IPS-18a (cell line): Measurements from ENCODE around the gene PIGM.

ENCODE experiments used
- H3K27ac ChIP-seq: one replicate; pipeline ENCODE4 v1.5.1; 2013; ENCODE audit warnings: low read length
- H3K27me3 ChIP-seq: one replicate; pipeline ENCODE4 v1.6.1; 2013; ENCODE audit warnings: mild to moderate bottlenecking, low read length; ENCODE audit not compliant: control insufficient read depth, insufficient read depth
- H3K36me3 ChIP-seq: one replicate; pipeline ENCODE4 v1.6.1; 2013; ENCODE audit warnings: low read depth, low read length; ENCODE audit not compliant: control insufficient read depth
- H3K4me1 ChIP-seq: one replicate; pipeline ENCODE4 v1.6.1; 2013; ENCODE audit warnings: low read depth, low read length; ENCODE audit not compliant: control insufficient read depth
- H3K4me3 ChIP-seq: one replicate; pipeline ENCODE4 v1.5.1; 2013; ENCODE audit warnings: low read length
- H3K9ac ChIP-seq: one replicate; pipeline ENCODE4 v1.6.1; 2013; ENCODE audit warnings: mild to moderate bottlenecking, low read length, moderate library complexity
- H3K9me3 ChIP-seq: one replicate; pipeline ENCODE4 v1.6.1; 2013; ENCODE audit warnings: low read depth, low read length; ENCODE audit not compliant: control insufficient read depth

PIGM gene

GRCh38 chr1:159982280-159982679 is 49.5 kb downstream of the PIGM start:
- H3K9me3 ChIP-seq, result no peaks in the 10 kb centered on the region
- H3K4me3 ChIP-seq, result no peak overlapping the region
- H3K27ac ChIP-seq, result no peak overlapping the region
- H3K9ac ChIP-seq, result no peak overlapping the region
- no peaks in the 10 kb centered on the region for H3K4me1 ChIP-seq
- no peaks in the 10 kb centered on the region for H3K27me3 ChIP-seq
- no peaks in the 10 kb centered on the region for H3K36me3 ChIP-seq

GRCh38 chr1:159981351-159982055 is 50.3 kb downstream of the PIGM start:
- Histone ChIP-seq H3K36me3 (no peaks in the 10 kb centered on the region), H3K4me3 (no peak overlapping the region), H3K9ac (no peak overlapping the region), H3K27ac (no peak overlapping the region), H3K9me3 (no peaks in the 10 kb centered on the region), H3K4me1 (no peaks in the 10 kb centered on the region), H3K27me3 (no peaks in the 10 kb centered on the region)

- H3K36me3 ChIP-seq, result no peaks in the 10 kb centered on the region
- H3K27ac ChIP-seq, result no peak overlapping the region
- no peak overlapping the region for H3K4me3 ChIP-seq
- H3K9ac ChIP-seq, result no peak overlapping the region
- H3K9me3 ChIP-seq, result no peaks in the 10 kb centered on the region
- no peaks in the 10 kb centered on the region for H3K27me3 ChIP-seq
- H3K4me1 ChIP-seq, result no peaks in the 10 kb centered on the region
Observed at GRCh38 chr1:159980786-159981185, 51.0 kb downstream of the PIGM start.

DNA sequence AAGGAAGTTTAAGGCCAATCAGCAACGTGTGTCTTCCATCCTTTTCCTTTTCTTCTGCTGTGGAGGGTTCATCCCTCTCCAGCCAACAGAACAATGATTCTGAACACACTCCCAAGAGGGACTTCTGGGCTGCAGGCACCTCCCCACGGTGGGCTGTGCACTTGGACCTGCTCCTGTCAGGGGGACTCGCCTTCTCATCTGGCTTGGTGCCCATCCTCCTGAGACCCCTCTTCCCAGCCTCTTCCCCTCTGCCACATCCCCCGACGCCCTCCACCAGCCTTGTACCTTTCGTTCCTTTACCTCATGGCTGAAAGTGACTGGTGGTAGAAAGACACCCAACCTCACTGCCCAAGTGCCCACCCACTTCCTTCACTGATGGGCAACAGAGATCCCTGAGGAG is 51.7 kb downstream of the PIGM start:
- Histone ChIP-seq H3K9ac (no peak overlapping the region), H3K4me1 (no peaks in the 10 kb centered on the region), H3K36me3 (no peaks in the 10 kb centered on the region), H3K9me3 (no peaks in the 10 kb centered on the region), H3K27me3 (no peaks in the 10 kb centered on the region), H3K27ac (no peak overlapping the region), H3K4me3 (no peak overlapping the region)

DNA sequence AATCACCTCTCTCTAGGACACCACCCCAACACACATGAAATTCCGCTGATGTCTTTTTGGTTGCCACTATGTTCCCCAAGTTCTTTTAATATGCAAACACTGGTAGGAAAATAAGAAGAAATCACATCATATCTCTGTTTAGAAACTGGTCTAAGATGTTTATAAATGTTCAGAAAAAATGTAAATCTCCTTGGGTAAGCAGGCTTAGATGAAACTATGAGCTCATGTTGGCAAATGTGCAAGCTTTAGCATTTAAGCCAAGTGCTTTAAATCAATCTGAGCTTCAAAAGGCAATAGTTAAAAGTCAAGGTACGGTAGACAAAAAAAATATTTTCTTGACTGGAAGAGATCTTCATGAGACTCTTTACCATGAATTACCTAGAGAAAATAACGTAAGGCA is 52.5 kb downstream of the PIGM start:
- Histone ChIP-seq H3K27me3 (no peaks in the 10 kb centered on the region), H3K27ac (no peak overlapping the region), H3K4me3 (no peak overlapping the region)

GRCh38 chr1:159978107-159978398 is 53.7 kb downstream of the PIGM start:
- no peaks in the 10 kb centered on the region for H3K27me3 ChIP-seq
- no peak overlapping the region for H3K4me3 ChIP-seq
- no peak overlapping the region for H3K27ac ChIP-seq
- no peak overlapping the region for H3K9ac ChIP-seq
- no peaks in the 10 kb centered on the region for H3K36me3 ChIP-seq
- no peaks in the 10 kb centered on the region for H3K4me1 ChIP-seq
- H3K9me3 ChIP-seq, result no peaks in the 10 kb centered on the region

More for the DNA sequence above, 52.5 kb downstream of the PIGM start:
- Histone ChIP-seq H3K36me3 (no peaks in the 10 kb centered on the region), H3K9me3 (no peaks in the 10 kb centered on the region), H3K4me1 (no peaks in the 10 kb centered on the region), H3K9ac (no peak overlapping the region)

DNA sequence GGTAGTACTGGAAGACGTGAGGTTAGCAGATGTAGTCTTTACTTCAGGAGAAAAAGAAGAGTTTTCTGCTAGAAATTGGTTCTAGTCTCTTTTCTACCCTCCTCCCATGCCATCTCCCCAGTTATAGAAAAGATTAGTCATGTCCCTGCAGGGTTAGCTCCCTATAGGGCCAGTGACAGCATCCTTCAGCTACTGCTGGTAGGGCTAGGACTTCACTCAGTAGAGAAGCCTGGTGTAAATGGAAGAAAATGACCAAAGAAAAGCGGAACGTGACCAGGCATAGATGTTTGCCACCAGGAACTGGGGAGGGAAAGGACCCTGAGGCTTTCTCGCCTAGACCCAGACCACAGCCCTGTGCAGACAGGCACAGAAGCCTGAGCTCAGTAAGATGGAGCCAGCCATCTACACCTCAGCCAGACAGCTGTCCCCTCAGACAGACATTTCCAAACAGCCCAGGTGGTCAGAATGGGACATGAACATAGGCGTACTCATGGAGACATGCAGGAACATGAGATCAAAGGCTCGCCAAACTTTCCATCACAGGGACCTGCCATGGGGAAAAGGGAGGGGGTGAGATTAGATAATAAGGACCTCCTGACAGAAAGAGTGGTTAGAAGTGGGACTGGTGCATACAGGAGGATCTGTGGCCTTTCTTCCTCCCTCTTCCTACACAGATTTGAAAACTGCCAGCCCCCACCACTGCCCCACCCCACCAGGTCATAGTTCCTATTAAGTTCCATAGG is 54.3 kb downstream of the PIGM start:
- Histone ChIP-seq H3K27ac (no peak overlapping the region), H3K9ac (no peak overlapping the region), H3K36me3 (no peaks in the 10 kb centered on the region), H3K4me3 (no peak overlapping the region), H3K27me3 (no peaks in the 10 kb centered on the region), H3K9me3 (no peaks in the 10 kb centered on the region), H3K4me1 (no peaks in the 10 kb centered on the region)
